Activated CD8-positive, alpha-beta memory T cell treated with anti-CD3 and anti-CD28 coated beads for 48 hours (primary cell): ENCODE results near the gene FOXM1.
A peak's percentile ranks its signal among the peaks of the same experiment; 100 is the strongest.
"Not testable (repeated sequence)": the region's sequence is repeated elsewhere in the genome, so short reads cannot be mapped to it uniquely, and the experiment has no call there.

Source experiments
- DNase-seq, 3 experiments: peaks; one replicate each; pipeline ENCODE4 v3.0.0-alpha.2; 2020; ENCODE audit warnings: low read depth in 2 of 3, low spot score in 2 of 3

Gene FOXM1

GRCh38 chr12:2884810-2885209 is 7.8 kb upstream of the FOXM1 start:
- DNase-seq: no peak

GRCh38 chr12:2879853-2880252 is 2.9 kb upstream of the FOXM1 start:
- no peak for DNase-seq

GRCh38 chr12:2877953-2878732 is 1.2 kb upstream of the FOXM1 start:
- DNase-seq: no peak

- peak in 1 of 3 experiments; percentile 17 for DNase-seq
Observed at GRCh38 chr12:2876431-2877046, 435 bp downstream of the FOXM1 start.

- not testable (repeated sequence) for DNase-seq
Observed at GRCh38 chr12:2868986-2869632, 7.9 kb downstream of the FOXM1 start.

- no peak for DNase-seq
Observed at GRCh38 chr12:2864198-2864597, 12.8 kb downstream of the FOXM1 start.

GRCh38 chr12:2863402-2863801 is 13.6 kb downstream of the FOXM1 start:
- DNase-seq: not testable (repeated sequence)

GRCh38 chr12:2862876-2863275 is 14.1 kb downstream of the FOXM1 start:
- no peak for DNase-seq

- DNase-seq: no peak
Observed at GRCh38 chr12:2860170-2860569, 16.8 kb downstream of the FOXM1 start.

- DNase-seq: no peak
Observed at GRCh38 chr12:2858944-2859421, 18.0 kb downstream of the FOXM1 start.

- no peak for DNase-seq
Observed at GRCh38 chr12:2858334-2858733, 18.6 kb downstream of the FOXM1 start.

- DNase-seq: no peak
Observed at GRCh38 chr12:2857576-2857975, 19.4 kb downstream of the FOXM1 start.

GRCh38 chr12:2857021-2857431 is 19.9 kb downstream of the FOXM1 start, which contains the start of gene TEX52:
TEX52 (minus strand) TSS chr12:2857039; CDS start chr12:2857026, 13 bp downstream.
- no peak for DNase-seq

GRCh38 chr12:2856051-2856450 is 20.9 kb downstream of the FOXM1 start:
- DNase-seq: no peak

GRCh38 chr12:2855546-2855945 is 21.4 kb downstream of the FOXM1 start:
- DNase-seq: no peak

GRCh38 chr12:2854669-2855453 is 22.1 kb downstream of the FOXM1 start:
- no peak for DNase-seq

- peak in 2 of 3 experiments; percentile 23 to 31 for DNase-seq
Observed at GRCh38 chr12:2853626-2854025, 23.3 kb downstream of the FOXM1 start.

- DNase-seq: no peak
Observed at GRCh38 chr12:2851931-2852330, 25.0 kb downstream of the FOXM1 start.

GRCh38 chr12:2845280-2845679 is 31.7 kb downstream of the FOXM1 start:
- DNase-seq: no peak

GRCh38 chr12:2844786-2845185 is 32.2 kb downstream of the FOXM1 start:
- DNase-seq: no peak

GRCh38 chr12:2842948-2843347 is 34.0 kb downstream of the FOXM1 start:
- no peak for DNase-seq
